T-cell (primary cell): ENCODE measurements around the gene ANKRD60. TPM values are rescaled to one million over a fixed set of nuclear protein-coding genes. Genes with fewer than 3 reads are reported as not detected.

Experiments used
- ATAC-seq, 4 experiments: fragments of 200-7000 bp in 3 of 4; fragments of 150-1000 bp in 1 of 4; cut with Tn5 transposase; replicated peaks in 1 of 4; 1 replicate in 3 of 4; 2 replicates in 1 of 4; pipeline ENCODE4 v1.10.0; 2021; ENCODE audit warnings: moderate library complexity in 3 of 4, mild to moderate bottlenecking in 2 of 4, moderate number of reproducible peaks in 1 of 4
- CTCF ChIA-PET, 2 donors: fragments of 300-600 bp; sonication (Branson Sonifier 250); formaldehyde crosslinking; loops; one replicate each; lab custom pipeline; 2022; ENCODE audit warnings: antibody characterized with exemption in 2 of 2; lab: Charles Lee
- POLR2A ChIA-PET, 2 donors: fragments of 300-600 bp; sonication (Branson Sonifier 250); formaldehyde crosslinking; loops; one replicate each; lab custom pipeline; 2022; ENCODE audit warnings: antibody characterized with exemption in 2 of 2; lab: Charles Lee
- DNase-seq, 35 experiments: peaks; one replicate each; pipeline versions ENCODE4 v3.0.0 to v3.0.0-alpha.2; 2013 to 2023
- H3K27ac ChIP-seq: one replicate; pipeline ENCODE4 v1.5.1; 2013; ENCODE audit warnings: low read length
- H3K27me3 ChIP-seq, 2 experiments: replicated peaks in 1 of 2; 1 replicate in 1 of 2; 2 replicates in 1 of 2; pipeline versions ENCODE4 v1.6.1 to v1.7.0; 2013; ENCODE audit warnings: low read length in 1 of 2, mixed read lengths in 1 of 2; ENCODE audit not compliant: control insufficient read depth in 2 of 2, insufficient read depth in 2 of 2; ENCODE audit errors: extremely low read depth in 1 of 2
- H3K36me3 ChIP-seq, 2 donors: 1 replicate in 1 of 2; 2 replicates in 1 of 2; pipeline versions ENCODE4 v1.6.1 to v1.7.0; 2013; ENCODE audit warnings: low read length in 1 of 2; ENCODE audit not compliant: control insufficient read depth in 2 of 2, insufficient read depth in 1 of 2; ENCODE audit errors: extremely low read depth in 1 of 2
- H3K4me1 ChIP-seq, 2 experiments: 1 replicate in 1 of 2; 2 replicates in 1 of 2; pipeline versions ENCODE4 v1.6.1 to v1.7.0; 2013; ENCODE audit warnings: low read length in 2 of 2, mixed read lengths in 1 of 2; ENCODE audit not compliant: insufficient read depth in 2 of 2, control insufficient read depth in 1 of 2; ENCODE audit errors: extremely low read depth in 1 of 2
- H3K4me3 ChIP-seq, 2 donors: 1 replicate in 1 of 2; 2 replicates in 1 of 2; pipeline versions ENCODE4 v1.5.1 to v1.7.0; 2013; ENCODE audit warnings: mild to moderate bottlenecking in 2 of 2, low read length in 1 of 2, moderate library complexity in 1 of 2; ENCODE audit not compliant: control insufficient read depth in 1 of 2; ENCODE audit errors: extremely low read depth in 1 of 2
- H3K9me3 ChIP-seq: 2 replicates; pipeline ENCODE4 v1.7.0; 2013
- H3K27ac Mint-ChIP-seq, 2 donors: one replicate each; pipeline ENCODE4 v1.8.0; 2020 to 2021; ENCODE audit warnings: mild to moderate bottlenecking in 2 of 2, mixed read lengths in 2 of 2
- H3K27me3 Mint-ChIP-seq, 2 donors: one replicate each; pipeline ENCODE4 v1.8.0; 2021 to 2022; ENCODE audit warnings: mixed read lengths in 2 of 2
- H3K36me3 Mint-ChIP-seq: one replicate; pipeline ENCODE4 v1.8.0; 2021; ENCODE audit warnings: mixed read lengths
- H3K4me1 Mint-ChIP-seq, 3 donors: one replicate each; pipeline ENCODE4 v1.8.0; 2020 to 2022; ENCODE audit warnings: mixed read lengths in 3 of 3, mild to moderate bottlenecking in 1 of 3
- H3K4me3 Mint-ChIP-seq, 3 donors: one replicate each; pipeline ENCODE4 v1.8.0; 2020 to 2022; ENCODE audit warnings: mild to moderate bottlenecking in 3 of 3, mixed read lengths in 3 of 3, moderate library complexity in 3 of 3
- H3K9me3 Mint-ChIP-seq, 3 donors: one replicate each; pipeline ENCODE4 v1.8.0; 2020 to 2022; ENCODE audit warnings: mixed read lengths in 3 of 3
- WGBS: methylation state at CpG from one replicate; pipeline ENCODE4 v1.1.5; 2013; ENCODE audit warnings: missing lambda C conversion rate; ENCODE audit not compliant: insufficient coverage; 5-methylcytosine and 5-hydroxymethylcytosine counted together
- total RNA-seq, 35 experiments: library from RNA in 6 of 35; stranded (reverse) in 6 of 35; fragments of 120-200 nt in 1 of 35; gene quantifications; one replicate each; pipeline versions ENCODE4 v1.2.1 to v1.2.4 and lab custom pipeline; 2013 to 2026

The ANKRD60 gene
- total RNA-seq, 5 donors from 2014 or later (not counting 1 experiment from before 2014, with no cell fraction given), result 0.82 TPM; not detected in 4

DNA sequence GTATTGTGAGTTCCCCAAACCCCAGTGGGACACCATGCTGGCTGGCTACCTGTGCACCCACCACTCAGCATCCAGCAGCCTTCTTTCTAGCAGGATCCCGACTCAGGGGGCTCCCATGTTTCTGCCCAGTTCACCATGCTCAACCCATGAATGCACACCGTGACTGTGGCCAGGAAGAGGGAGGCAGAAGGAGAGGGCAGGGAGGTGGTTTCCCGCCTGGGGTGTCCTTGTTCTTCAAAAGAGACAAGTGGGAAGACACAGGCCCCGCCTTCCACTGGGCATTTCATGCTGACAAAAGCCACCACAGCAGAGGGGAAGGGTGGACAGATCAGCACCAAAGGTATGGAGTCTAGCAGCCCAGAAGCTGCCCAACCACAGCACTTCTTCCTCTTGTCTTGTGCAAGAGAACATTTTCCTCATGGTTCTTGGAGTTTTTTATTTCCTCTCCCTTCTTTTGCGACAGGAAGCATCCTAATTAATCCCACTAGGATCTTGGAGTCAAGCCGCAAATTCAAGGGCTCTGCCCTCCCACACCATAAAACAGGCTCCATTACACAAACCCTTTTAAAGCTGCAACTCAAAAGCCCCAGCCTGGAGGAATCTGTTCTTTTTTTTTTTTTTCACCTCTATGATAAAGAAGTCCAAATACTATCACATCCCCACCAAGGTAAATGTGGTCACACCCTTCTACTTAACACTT is 13.5 kb upstream of the ANKRD60 start:
- H3K4me1 Mint-ChIP-seq, result peaks cover 6 to 9% (median 7%) of the 10 kb centered on the region in 3 donors
- H3K27ac Mint-ChIP-seq, result no peak overlapping the region
- ChIA-PET POLR2A (interaction anchor here in 1 of 2 donors (0.6 kb wide), 1 partner anchor 1844 kb away, joined by 3 read pairs; no protein-coding TSS in a partner anchor), CTCF (interaction anchor here (0.6 to 0.7 kb wide), 4 partner anchors 9 to 134 kb away, joined by 3 to 8 read pairs (median 6); no protein-coding TSS in a partner anchor)
- no peak for ATAC-seq
- WGBS, result 98% methylated on average over 6 of the region's 6 CpGs
- H3K4me3 ChIP-seq, result no peak overlapping the region
- H3K36me3 ChIP-seq, result peaks cover 12 to 30% of the 10 kb centered on the region in 2 donors
- peaks cover 42% of the 10 kb centered on the region for H3K36me3 Mint-ChIP-seq
- H3K27ac ChIP-seq, result no peak overlapping the region
- no peaks in the 10 kb centered on the region for H3K9me3 Mint-ChIP-seq
- H3K4me3 Mint-ChIP-seq, result no peak overlapping the region
- no peak for DNase-seq
- peaks cover 0 to 2% of the 10 kb centered on the region in 2 experiments for H3K4me1 ChIP-seq
- no peaks in the 10 kb centered on the region for H3K27me3 Mint-ChIP-seq
- H3K9me3 ChIP-seq, result no peaks in the 10 kb centered on the region
- no peaks in the 10 kb centered on the region for H3K27me3 ChIP-seq

DNA sequence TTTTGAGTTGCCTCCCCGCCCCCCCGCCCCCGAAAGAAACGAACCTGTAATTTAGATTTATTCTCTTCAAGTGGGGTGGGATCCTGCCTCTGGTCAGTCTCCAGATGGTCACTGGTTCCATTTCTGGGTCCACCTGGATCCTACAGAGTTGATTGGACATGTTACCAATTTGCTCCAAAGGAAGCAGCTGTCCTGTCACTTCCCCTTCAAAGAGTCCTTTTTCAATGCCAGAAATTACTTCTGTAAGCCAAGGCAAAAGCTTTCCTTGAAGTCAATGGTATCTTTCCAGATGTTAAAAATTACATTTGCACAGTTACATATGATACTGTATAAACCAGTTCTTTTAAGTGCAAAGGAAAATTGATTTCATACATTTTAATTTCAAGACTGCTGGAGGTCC is 12.0 kb upstream of the ANKRD60 start:
- Histone ChIP-seq H3K27ac (no peak overlapping the region), H3K27me3 (no peaks in the 10 kb centered on the region), H3K4me3 (no peak overlapping the region), H3K9me3 (no peaks in the 10 kb centered on the region), H3K36me3 (peaks cover 9 to 16% of the 10 kb centered on the region in 2 donors), H3K4me1 (peaks cover 2 to 4% of the 10 kb centered on the region in 2 experiments)
- no CpG with 5 or more reads among the region's 4 CpGs for WGBS
- no peak overlapping the region for H3K27ac Mint-ChIP-seq
- H3K27me3 Mint-ChIP-seq, result no peaks in the 10 kb centered on the region
- H3K4me3 Mint-ChIP-seq, result no peak overlapping the region
- no peak for ATAC-seq
- DNase-seq, result no peak
- CTCF ChIA-PET, result interaction anchor here in 1 of 2 donors (1.2 kb wide), 1 partner anchor 9 kb away, joined by 4 read pairs; no protein-coding TSS in a partner anchor
- POLR2A ChIA-PET, result no interaction called here
- H3K9me3 Mint-ChIP-seq, result no peaks in the 10 kb centered on the region
- H3K36me3 Mint-ChIP-seq, result peaks cover 29% of the 10 kb centered on the region
- H3K4me1 Mint-ChIP-seq, result peaks cover 11 to 15% (median 15%) of the 10 kb centered on the region in 3 donors

DNA sequence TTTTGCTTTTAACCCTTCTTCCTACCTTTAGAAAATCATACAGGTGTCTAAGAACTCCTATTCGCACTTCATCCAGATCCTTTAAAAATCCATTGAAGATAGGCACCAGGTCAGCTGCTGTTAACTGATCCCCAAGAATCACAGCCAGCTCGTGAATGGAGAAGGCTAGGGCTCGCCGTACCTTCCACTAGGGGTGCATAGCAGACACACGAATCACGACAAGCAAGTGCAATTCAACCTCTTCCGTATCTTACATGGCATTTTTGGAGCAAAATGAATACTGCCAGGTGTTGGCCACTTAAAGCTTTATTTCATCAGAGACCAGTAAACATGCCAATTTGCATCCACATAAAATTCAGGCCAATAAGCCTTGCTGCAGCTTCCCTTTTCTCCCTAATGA is 10.8 kb upstream of the ANKRD60 start:
- H3K4me1 ChIP-seq, result peaks cover 2 to 4% of the 10 kb centered on the region in 2 experiments
- no peak overlapping the region for H3K4me3 ChIP-seq
- Mint-ChIP-seq H3K4me3 (no peak overlapping the region), H3K9me3 (no peaks in the 10 kb centered on the region), H3K27ac (no peak overlapping the region), H3K27me3 (no peaks in the 10 kb centered on the region), H3K36me3 (peaks cover 18% of the 10 kb centered on the region), H3K4me1 (peaks cover 11 to 17% (median 15%) of the 10 kb centered on the region in 3 donors)
- no peaks in the 10 kb centered on the region for H3K9me3 ChIP-seq
- DNase-seq (no peak), ATAC-seq (no peak)
- H3K36me3 ChIP-seq, result peaks cover 5 to 12% of the 10 kb centered on the region in 2 donors
- POLR2A ChIA-PET, result interaction anchor here (0.5 to 0.7 kb wide), 2 partner anchors 68 to 427 kb away, joined by 3 to 4 read pairs; no protein-coding TSS in a partner anchor
- CTCF ChIA-PET, result interaction anchor here (0.6 kb wide), 2 partner anchors 512 to 689 kb away, joined by 3 read pairs; no protein-coding TSS in a partner anchor
- WGBS, result 97% methylated on average over 6 of the region's 7 CpGs
- no peaks in the 10 kb centered on the region for H3K27me3 ChIP-seq
- H3K27ac ChIP-seq, result no peak overlapping the region

DNA sequence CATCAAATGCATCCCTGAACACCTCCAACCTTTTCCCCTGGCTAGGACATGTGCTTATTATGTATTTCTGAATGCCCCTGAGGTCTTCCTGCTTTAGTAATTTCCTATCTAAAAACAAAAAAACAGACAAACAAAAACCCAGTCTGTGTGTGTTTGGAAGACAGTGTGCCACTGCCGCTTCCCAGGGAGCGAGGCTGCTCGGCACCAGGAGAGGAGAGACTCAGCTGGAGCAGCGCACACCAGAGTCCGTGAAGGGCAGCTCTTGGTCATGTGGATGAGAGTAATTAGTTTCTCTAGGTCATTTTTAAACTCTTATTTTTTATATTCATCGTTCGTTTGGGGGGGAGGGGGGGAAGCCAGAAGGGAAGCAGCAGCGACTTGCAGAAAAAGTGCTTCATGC is 10.0 kb upstream of the ANKRD60 start:
- H3K27me3 Mint-ChIP-seq, result no peaks in the 10 kb centered on the region
- H3K9me3 Mint-ChIP-seq, result no peaks in the 10 kb centered on the region
- H3K4me3 ChIP-seq, result no peak overlapping the region
- peaks cover 11 to 17% (median 15%) of the 10 kb centered on the region in 3 donors for H3K4me1 Mint-ChIP-seq
- no peak overlapping the region for H3K4me3 Mint-ChIP-seq
- POLR2A ChIA-PET, result interaction anchor here (0.5 to 0.6 kb wide), 2 partner anchors 74 to 428 kb away, joined by 3 to 4 read pairs; no protein-coding TSS in a partner anchor
- DNase-seq, result no peak
- no peaks in the 10 kb centered on the region for H3K9me3 ChIP-seq
- peaks cover 5 to 12% of the 10 kb centered on the region in 2 donors for H3K36me3 ChIP-seq
- H3K27ac ChIP-seq, result no peak overlapping the region
- H3K27me3 ChIP-seq, result peaks cover 0 to under 1% of the 10 kb centered on the region in 2 experiments
- H3K36me3 Mint-ChIP-seq, result peaks cover 11% of the 10 kb centered on the region
- CTCF ChIA-PET, result interaction anchor here (0.5 to 0.6 kb wide), 3 partner anchors 330 to 803 kb away, joined by 3 to 4 read pairs (median 3); no protein-coding TSS in a partner anchor
- no CpG with 5 or more reads among the region's 8 CpGs for WGBS
- peaks cover 2 to 4% of the 10 kb centered on the region in 2 experiments for H3K4me1 ChIP-seq
- H3K27ac Mint-ChIP-seq, result no peak overlapping the region
- ATAC-seq, result no peak

DNA sequence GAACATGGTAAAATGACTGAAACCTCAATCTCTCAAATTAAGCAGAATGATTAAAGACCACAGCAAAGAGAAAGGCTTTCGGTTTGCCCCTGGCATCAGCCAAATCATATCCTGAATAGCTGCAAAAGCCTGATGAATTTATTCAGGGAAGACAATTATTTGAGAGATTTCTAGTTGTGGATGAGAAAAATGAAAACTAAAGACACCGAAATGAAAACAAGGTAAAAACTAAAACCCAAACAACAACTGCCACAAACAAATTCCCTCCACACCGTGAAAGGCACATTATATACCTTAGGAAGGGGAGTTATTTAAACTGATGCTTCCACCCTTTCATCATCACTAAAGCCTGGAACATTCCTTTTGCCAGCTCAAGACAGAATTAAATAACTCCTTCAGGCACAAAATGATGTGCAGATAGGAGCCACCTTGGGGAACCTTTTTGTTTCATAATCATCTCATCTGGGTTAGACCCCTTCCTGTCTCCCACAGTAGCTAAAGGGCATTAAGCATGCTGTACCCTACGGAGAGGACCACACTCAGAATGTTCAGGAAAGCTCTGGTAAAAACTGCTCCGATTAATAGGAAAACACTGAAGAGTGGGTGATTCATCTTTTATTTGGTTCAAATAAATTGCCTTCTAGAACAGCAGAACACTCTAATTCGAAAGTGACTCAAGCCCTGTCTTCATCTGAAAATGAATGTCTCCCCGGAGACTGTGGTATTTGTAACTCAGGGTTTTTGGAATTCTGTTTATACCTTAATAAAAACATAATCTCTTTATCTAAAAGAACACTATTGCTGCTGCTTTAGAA is 9.1 kb upstream of the ANKRD60 start:
- ATAC-seq (no peak), DNase-seq (no peak)
- H3K36me3 ChIP-seq, result peaks cover 0 to 4% of the 10 kb centered on the region in 2 donors
- H3K27ac ChIP-seq, result peak overlapping the region; percentile 7
- peaks cover 0 to 3% of the 10 kb centered on the region in 2 experiments for H3K27me3 ChIP-seq
- Mint-ChIP-seq H3K36me3 (peaks cover 6% of the 10 kb centered on the region), H3K9me3 (no peaks in the 10 kb centered on the region), H3K27ac (peak overlapping the region; percentile 83 to 87), H3K4me1 (peaks cover 11 to 17% (median 15%) of the 10 kb centered on the region in 3 donors), H3K4me3 (peak overlapping the region; percentile 84 to 90 (median 88)), H3K27me3 (no peaks in the 10 kb centered on the region)
- peak overlapping the region; percentile 61 to 68 for H3K4me3 ChIP-seq
- CTCF ChIA-PET, result interaction anchor here in 1 of 2 donors (0.6 to 1.2 kb wide), 5 partner anchors 26 to 856 kb away, joined by 3 to 7 read pairs (median 4); partner anchors contain the start of gene VAPB
- WGBS, result no CpG with 5 or more reads among the region's 7 CpGs
- peaks cover 2 to 4% of the 10 kb centered on the region in 2 experiments for H3K4me1 ChIP-seq
- H3K9me3 ChIP-seq, result no peaks in the 10 kb centered on the region
- POLR2A ChIA-PET, result interaction anchor here (0.6 to 0.7 kb wide), 3 partner anchors 66 to 822 kb away, joined by 4 to 6 read pairs (median 5); no protein-coding TSS in a partner anchor
